H1 (cell line): Measurements from ENCODE around the gene SHANK2.

Source experiments
- BRCA1 ChIP-seq: IDR thresholded peaks from 2 replicates; pipeline ENCODE4 v1.6.1; 2012; ENCODE audit warnings: low read depth, low read length, improper control_type of control experiment
- CEBPB ChIP-seq: IDR thresholded peaks from 2 replicates; pipeline ENCODE4 v1.6.1; 2012; ENCODE audit warnings: low read depth, low read length
- CTCF ChIP-seq, 3 experiments: IDR thresholded peaks; 1 replicate in 2 of 3; 2 replicates in 1 of 3; pipeline versions ENCODE4 v1.5.1 to v1.6.1; 2011; ENCODE audit warnings: low read length in 3 of 3, mild to moderate bottlenecking in 3 of 3, inconsistent platforms in 2 of 3, low read depth in 1 of 3, moderate library complexity in 1 of 3; ENCODE audit not compliant: insufficient read depth in 1 of 3; ENCODE audit errors: control extremely low read depth in 1 of 3
- EP300 ChIP-seq, 2 experiments: IDR thresholded peaks; 1 replicate in 1 of 2; 2 replicates in 1 of 2; pipeline ENCODE4 v1.6.1; 2011 to 2012; ENCODE audit warnings: low read depth in 2 of 2, low read length in 2 of 2, mild to moderate bottlenecking in 2 of 2, borderline replicate concordance in 1 of 2, inconsistent platforms in 1 of 2, moderate library complexity in 1 of 2
- EZH2 ChIP-seq: fragments of 200-600 bp; sonication (generic); IDR thresholded peaks from 2 replicates; pipeline ENCODE4 v1.7.1; 2012; ENCODE audit warnings: low read depth, mild to moderate bottlenecking, moderate library complexity, low read length, inconsistent platforms; ENCODE audit not compliant: severe bottlenecking
- JUN ChIP-seq: IDR thresholded peaks from 2 replicates; pipeline ENCODE4 v1.6.1; 2011; ENCODE audit warnings: low read depth, mild to moderate bottlenecking, improper control_type of control experiment, low read length
- JUND ChIP-seq: IDR thresholded peaks from 2 replicates; pipeline ENCODE4 v1.6.1; 2011; ENCODE audit warnings: mild to moderate bottlenecking, improper control_type of control experiment, low read length
- MAX ChIP-seq: IDR thresholded peaks from 2 replicates; pipeline ENCODE4 v1.6.1; 2012; ENCODE audit warnings: inconsistent platforms
- NANOG ChIP-seq: IDR thresholded peaks from 2 replicates; pipeline ENCODE4 v1.6.1; 2011; ENCODE audit warnings: low read length, low read depth, mild to moderate bottlenecking, inconsistent platforms; ENCODE audit not compliant: insufficient read depth, poor library complexity, severe bottlenecking
- POLR2A ChIP-seq, 2 experiments: IDR thresholded peaks; 1 replicate in 1 of 2; 2 replicates in 1 of 2; pipeline ENCODE4 v1.6.1; 2011; ENCODE audit warnings: low read depth in 2 of 2, low read length in 2 of 2, mild to moderate bottlenecking in 2 of 2; ENCODE audit errors: control extremely low read depth in 1 of 2
- SIN3A ChIP-seq, 2 experiments: IDR thresholded peaks in 1 of 2; conservative IDR thresholded peaks in 1 of 2; 2 replicates each; pipeline ENCODE4 v1.6.1; 2011 to 2012; ENCODE audit warnings: low read length in 2 of 2, improper control_type of control experiment in 1 of 2, low read depth in 1 of 2, mild to moderate bottlenecking in 1 of 2
- TAF1 ChIP-seq: IDR thresholded peaks from 2 replicates; pipeline ENCODE4 v1.6.1; 2011; ENCODE audit warnings: mild to moderate bottlenecking, low read depth, low read length
- ZNF274 ChIP-seq: IDR thresholded peaks from 2 replicates; pipeline ENCODE4 v1.7.0; 2012; ENCODE audit warnings: low read length, borderline replicate concordance; ENCODE audit errors: extremely low read depth

- TF ChIP-seq EZH2 (no peak), BRCA1 (no peak), CTCF (IDR thresholded peaks at IDR 0.05; ENCODE audit: control extremely low read depth in 1 of 3, insufficient read depth in 1 of 3, low read depth in 1 of 3, low read length in 3 of 3) (no peak), POLR2A (IDR thresholded peaks at IDR 0.05; ENCODE audit: control extremely low read depth in 1 of 2, low read depth in 2 of 2, low read length in 2 of 2) (no peak), NANOG (no peak), ZNF274 (no peak), CEBPB (no peak), MAX (no peak), TAF1 (no peak), SIN3A (conservative IDR thresholded peaks at IDR 0.05 in 1 of 2, IDR thresholded peaks at IDR 0.05 in 1 of 2; ENCODE audit: low read depth in 1 of 2, low read length in 2 of 2) (no peak), JUND (no peak), JUN (no peak), EP300 (IDR thresholded peaks at IDR 0.05; ENCODE audit: borderline replicate concordance in 1 of 2, low read depth in 2 of 2, low read length in 2 of 2) (no peak)
Measured at GRCh38 chr11:71301858-71302533, 49.6 kb upstream of the SHANK2 start.
